Ovary (tissue), 3 donors: ENCODE results near the gene GABRR3.

ENCODE experiments used
- CTCF ChIP-seq, 3 donors: fragments of 450-650 bp in 2 of 3; fragments of 200-600 bp in 1 of 3; IDR thresholded peaks; one replicate each; pipeline versions ENCODE4 v1.5.1 to v1.8.0; 2016 to 2022; ENCODE audit warnings: antibody characterized with exemption in 3 of 3, mild to moderate bottlenecking in 1 of 3
- EP300 ChIP-seq: sonication (generic); formaldehyde crosslinking; IDR thresholded peaks from one replicate; pipeline ENCODE4 v1.6.1; 2017; ENCODE audit warnings: antibody characterized with exemption
- POLR2A ChIP-seq: fragments of 450-650 bp; IDR thresholded peaks from one replicate; pipeline ENCODE4 v1.6.1; 2017; ENCODE audit warnings: antibody characterized with exemption, mild to moderate bottlenecking, moderate library complexity
- donor health status: DM: no; HTN: no; CAD: no.

GRCh38 chr3:97937205-97937604 is 97.9 kb downstream of the GABRR3 start:
- no peak for TF ChIP-seq CTCF (IDR thresholded peaks at IDR 0.05)
- no peak for TF ChIP-seq POLR2A
- no peak for TF ChIP-seq EP300
